Mucosa of stomach (tissue), 1 donor: ENCODE results near the gene PCSK4.

Experiments
- H3K27me3 ChIP-seq: one replicate; pipeline ENCODE4 v1.7.0; 2013; ENCODE audit warnings: mild to moderate bottlenecking, low read length; ENCODE audit not compliant: control insufficient read depth, insufficient read depth
- H3K36me3 ChIP-seq: one replicate; pipeline ENCODE4 v1.7.0; 2013; ENCODE audit warnings: low read length; ENCODE audit not compliant: control insufficient read depth, insufficient read depth
- H3K4me1 ChIP-seq: one replicate; pipeline ENCODE4 v1.7.0; 2013; ENCODE audit warnings: mild to moderate bottlenecking, low read length; ENCODE audit not compliant: control insufficient read depth, insufficient read depth
- H3K4me3 ChIP-seq: one replicate; pipeline ENCODE4 v1.7.0; 2013; ENCODE audit warnings: low read length
- H3K9ac ChIP-seq: one replicate; pipeline ENCODE4 v1.7.0; 2013; ENCODE audit warnings: mild to moderate bottlenecking, low read length, moderate library complexity
- H3K9me3 ChIP-seq: one replicate; pipeline ENCODE4 v1.7.0; 2013; ENCODE audit warnings: mild to moderate bottlenecking, low read length, moderate library complexity; ENCODE audit not compliant: control insufficient read depth
- donor health status: Pancreatic carcinoma.

PCSK4 gene

DNA sequence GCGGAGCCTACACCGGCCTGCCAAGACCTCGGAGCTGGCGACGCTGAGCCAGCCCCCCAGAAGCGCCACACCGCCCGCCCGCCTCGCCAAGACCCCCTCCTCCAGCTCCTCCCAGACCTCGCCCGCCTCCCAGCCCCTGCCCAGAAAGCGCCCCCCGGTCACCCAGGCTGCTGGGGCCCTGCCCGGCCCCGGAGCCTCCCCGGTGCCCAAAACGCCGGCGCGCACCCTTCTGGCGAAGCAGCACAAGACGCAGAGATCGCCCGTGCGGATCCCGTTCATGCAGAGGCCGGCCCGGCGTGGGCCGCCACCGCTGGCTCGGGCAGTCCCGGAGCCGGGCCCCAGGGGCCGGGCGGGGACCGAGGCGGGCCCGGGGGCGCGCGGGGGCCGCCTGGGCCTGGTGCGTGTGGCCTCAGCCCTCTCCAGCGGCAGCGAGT, 21.3 kb downstream of the PCSK4 start:
- H3K36me3 ChIP-seq: no peaks in the 10 kb centered on the region

DNA sequence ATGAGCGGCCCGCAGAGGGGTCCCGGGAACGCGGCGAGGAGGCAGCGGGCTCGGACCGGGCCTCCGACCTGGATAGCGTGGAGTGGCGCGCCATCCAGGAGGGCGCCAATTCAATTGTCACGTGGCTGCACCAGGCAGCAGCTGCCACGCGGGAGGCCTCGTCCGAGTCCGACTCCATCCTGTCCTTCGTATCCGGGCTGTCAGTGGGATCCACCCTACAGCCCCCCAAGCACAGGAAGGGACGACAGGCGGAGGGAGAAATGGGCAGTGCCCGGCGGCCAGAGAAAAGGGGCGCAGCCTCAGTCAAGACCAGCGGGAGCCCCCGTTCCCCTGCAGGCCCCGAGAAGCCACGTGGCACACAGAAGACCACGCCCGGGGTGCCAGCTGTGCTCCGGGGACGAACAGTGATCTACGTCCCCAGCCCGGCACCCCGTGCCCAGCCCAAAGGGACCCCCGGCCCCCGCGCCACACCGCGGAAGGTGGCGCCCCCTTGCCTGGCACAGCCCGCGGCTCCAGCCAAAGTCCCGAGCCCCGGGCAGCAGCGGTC, 21.8 kb downstream of the PCSK4 start:
- Histone ChIP-seq H3K36me3 (no peaks in the 10 kb centered on the region), H3K4me3 (no peak overlapping the region), H3K9me3 (no peaks in the 10 kb centered on the region), H3K9ac (no peak overlapping the region), H3K4me1 (peaks cover 51% of the 10 kb centered on the region), H3K27me3 (peaks cover 78% of the 10 kb centered on the region)

More for the DNA sequence above, 21.3 kb downstream of the PCSK4 start:
- H3K9ac ChIP-seq: no peak overlapping the region
- H3K4me3 ChIP-seq: no peak overlapping the region
- peaks cover 51% of the 10 kb centered on the region for H3K4me1 ChIP-seq
- no peaks in the 10 kb centered on the region for H3K9me3 ChIP-seq
- peaks cover 83% of the 10 kb centered on the region for H3K27me3 ChIP-seq

DNA sequence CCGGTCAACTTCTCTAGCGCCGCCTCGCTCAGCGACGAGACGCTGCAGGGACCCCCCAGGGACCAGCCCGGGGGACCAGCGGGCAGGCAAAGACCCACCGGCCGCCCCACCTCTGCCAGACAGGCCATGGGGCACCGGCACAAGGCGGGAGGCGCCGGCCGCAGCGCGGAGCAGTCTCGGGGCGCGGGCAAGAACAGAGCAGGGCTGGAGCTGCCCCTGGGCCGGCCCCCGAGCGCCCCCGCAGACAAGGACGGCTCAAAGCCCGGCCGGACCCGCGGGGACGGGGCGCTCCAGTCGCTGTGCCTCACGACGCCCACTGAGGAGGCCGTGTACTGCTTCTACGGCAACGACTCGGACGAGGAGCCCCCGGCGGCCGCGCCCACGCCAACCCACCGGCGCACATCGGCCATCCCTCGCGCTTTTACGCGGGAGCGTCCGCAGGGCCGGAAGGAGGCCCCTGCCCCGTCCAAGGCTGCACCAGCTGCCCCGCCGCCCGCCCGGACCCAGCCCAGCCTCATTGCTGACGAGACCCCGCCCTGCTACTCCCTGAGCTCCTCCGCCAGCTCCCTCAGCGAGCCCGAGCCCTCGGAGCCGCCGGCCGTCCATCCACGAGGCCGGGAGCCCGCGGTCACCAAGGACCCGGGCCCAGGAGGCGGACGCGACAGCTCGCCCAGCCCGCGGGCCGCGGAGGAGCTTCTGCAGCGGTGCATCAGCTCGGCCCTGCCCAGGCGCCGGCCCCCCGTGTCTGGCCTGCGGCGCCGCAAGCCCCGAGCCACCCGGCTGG, 22.5 kb downstream of the PCSK4 start:
- H3K27me3 ChIP-seq: peaks cover 71% of the 10 kb centered on the region
- no peak overlapping the region for H3K9ac ChIP-seq
- peaks cover 51% of the 10 kb centered on the region for H3K4me1 ChIP-seq

DNA sequence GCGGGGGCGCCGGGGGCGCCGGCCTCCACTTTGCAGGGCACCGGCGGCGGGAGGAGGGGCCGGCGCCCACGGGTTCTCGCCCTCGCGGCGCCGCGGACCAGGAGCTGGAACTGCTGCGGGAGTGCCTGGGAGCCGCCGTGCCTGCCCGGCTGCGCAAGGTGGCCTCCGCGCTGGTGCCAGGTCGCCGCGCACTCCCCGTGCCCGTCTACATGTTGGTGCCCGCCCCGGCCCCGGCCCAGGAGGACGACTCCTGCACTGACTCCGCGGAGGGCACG, 23.0 kb downstream of the PCSK4 start:
- H3K9ac ChIP-seq: no peak overlapping the region
- H3K4me1 ChIP-seq: peaks cover 49% of the 10 kb centered on the region
- H3K36me3 ChIP-seq: no peaks in the 10 kb centered on the region
- H3K27me3 ChIP-seq: peaks cover 66% of the 10 kb centered on the region
- H3K4me3 ChIP-seq: no peak overlapping the region
- H3K9me3 ChIP-seq: no peaks in the 10 kb centered on the region

More for the DNA sequence above, 22.5 kb downstream of the PCSK4 start:
- no peaks in the 10 kb centered on the region for H3K36me3 ChIP-seq
- no peaks in the 10 kb centered on the region for H3K9me3 ChIP-seq
- no peak overlapping the region for H3K4me3 ChIP-seq

DNA sequence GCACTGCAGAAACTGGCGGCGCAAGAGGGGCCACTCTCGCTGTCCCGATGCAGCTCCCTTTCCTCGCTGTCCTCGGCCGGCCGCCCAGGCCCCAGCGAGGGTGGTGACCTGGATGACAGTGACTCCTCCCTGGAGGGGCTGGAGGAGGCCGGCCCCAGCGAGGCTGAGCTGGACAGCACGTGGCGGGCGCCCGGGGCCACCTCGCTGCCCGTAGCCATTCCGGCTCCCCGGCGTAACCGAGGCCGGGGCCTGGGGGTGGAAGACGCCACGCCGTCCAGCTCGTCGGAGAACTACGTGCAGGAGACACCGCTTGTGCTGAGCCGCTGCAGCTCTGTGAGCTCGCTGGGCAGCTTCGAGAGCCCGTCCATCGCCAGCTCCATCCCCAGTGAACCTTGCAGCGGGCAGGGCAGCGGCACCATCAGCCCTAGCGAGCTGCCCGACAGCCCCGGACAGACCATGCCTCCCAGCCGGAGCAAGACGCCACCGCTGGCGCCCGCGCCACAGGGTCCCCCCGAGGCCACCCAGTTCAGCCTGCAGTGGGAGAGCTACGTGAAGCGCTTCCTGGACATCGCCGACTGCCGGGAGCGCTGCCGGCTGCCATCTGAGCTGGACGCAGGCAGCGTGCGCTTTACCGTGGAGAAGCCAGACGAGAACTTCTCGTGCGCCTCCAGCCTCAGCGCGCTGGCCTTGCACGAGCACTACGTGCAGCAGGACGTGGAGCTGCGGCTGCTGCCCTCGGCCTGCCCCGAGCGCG, 23.5 kb downstream of the PCSK4 start:
- no peaks in the 10 kb centered on the region for H3K36me3 ChIP-seq
- peaks cover 61% of the 10 kb centered on the region for H3K27me3 ChIP-seq

DNA sequence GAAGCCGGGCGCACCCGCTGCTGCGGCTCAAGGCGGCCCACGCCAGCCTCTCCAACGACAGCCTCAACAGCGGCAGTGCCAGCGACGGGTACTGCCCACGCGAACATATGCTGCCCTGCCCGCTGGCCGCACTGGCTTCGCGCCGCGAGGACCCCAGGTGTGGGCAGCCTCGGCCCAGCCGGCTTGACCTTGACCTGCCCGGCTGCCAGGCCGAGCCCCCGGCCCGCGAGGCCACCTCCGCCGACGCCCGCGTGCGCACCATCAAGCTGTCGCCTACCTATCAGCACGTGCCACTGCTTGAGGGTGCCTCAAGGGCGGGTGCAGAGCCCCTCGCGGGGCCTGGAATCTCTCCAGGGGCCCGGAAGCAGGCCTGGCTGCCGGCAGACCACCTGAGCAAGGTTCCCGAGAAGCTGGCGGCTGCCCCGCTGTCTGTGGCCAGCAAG, 24.1 kb downstream of the PCSK4 start:
- H3K9ac ChIP-seq: no peak overlapping the region
- H3K36me3 ChIP-seq: no peaks in the 10 kb centered on the region
- H3K27me3 ChIP-seq: peaks cover 55% of the 10 kb centered on the region
- H3K9me3 ChIP-seq: no peaks in the 10 kb centered on the region
- peaks cover 39% of the 10 kb centered on the region for H3K4me1 ChIP-seq
- no peak overlapping the region for H3K4me3 ChIP-seq

More for the DNA sequence above, 23.5 kb downstream of the PCSK4 start:
- Histone ChIP-seq H3K9ac (no peak overlapping the region), H3K4me1 (peaks cover 45% of the 10 kb centered on the region), H3K4me3 (no peak overlapping the region), H3K9me3 (no peaks in the 10 kb centered on the region)

DNA sequence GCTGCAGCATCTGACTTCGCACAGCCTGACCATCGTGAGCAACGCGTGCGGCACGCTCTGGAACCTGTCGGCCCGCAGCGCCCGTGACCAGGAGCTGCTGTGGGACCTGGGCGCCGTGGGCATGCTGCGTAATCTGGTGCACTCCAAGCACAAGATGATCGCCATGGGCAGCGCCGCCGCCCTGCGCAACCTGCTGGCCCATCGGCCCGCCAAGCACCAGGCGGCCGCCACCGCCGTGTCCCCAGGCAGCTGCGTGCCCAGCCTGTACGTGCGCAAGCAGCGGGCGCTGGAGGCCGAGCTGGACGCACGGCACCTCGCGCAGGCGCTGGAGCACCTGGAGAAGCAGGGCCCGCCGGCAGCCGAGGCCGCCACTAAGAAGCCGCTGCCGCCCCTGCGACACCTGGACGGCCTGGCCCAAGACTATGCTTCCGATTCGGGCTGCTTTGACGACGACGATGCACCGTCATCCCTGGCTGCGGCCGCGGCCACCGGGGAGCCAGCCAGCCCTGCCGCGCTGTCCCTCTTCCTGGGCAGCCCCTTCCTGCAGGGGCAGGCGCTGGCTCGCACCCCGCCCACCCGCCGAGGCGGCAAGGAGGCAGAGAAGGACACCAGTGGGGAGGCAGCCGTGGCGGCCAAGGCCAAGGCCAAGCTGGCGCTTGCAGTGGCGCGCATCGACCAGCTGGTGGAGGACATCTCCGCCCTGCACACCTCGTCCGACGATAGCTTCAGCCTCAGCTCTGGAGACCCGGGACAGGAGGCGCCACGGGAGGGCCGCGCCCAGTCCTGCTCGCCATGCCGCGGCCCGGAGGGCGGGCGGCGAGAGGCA, 24.7 kb downstream of the PCSK4 start:
- H3K27me3 ChIP-seq: peaks cover 48% of the 10 kb centered on the region
- no peak overlapping the region for H3K9ac ChIP-seq
- no peak overlapping the region for H3K4me3 ChIP-seq
- H3K36me3 ChIP-seq: no peaks in the 10 kb centered on the region
- no peaks in the 10 kb centered on the region for H3K9me3 ChIP-seq
- peaks cover 32% of the 10 kb centered on the region for H3K4me1 ChIP-seq

DNA sequence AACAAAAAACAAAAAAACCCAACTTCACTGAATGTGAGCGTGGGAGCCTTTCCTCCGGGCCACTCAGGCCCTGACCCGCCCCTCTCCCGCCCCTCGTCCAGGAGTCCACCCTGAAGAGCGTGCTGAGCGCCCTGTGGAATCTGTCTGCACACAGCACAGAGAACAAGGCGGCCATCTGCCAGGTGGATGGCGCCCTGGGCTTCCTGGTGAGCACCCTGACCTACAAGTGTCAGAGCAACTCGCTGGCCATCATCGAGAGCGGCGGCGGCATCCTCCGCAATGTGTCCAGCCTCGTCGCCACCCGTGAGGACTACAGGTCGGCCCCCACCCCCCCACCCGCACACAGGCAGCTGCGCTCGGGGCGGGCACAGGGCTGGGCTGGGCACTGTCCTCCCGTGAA, 28.3 kb downstream of the PCSK4 start:
- no peak overlapping the region for H3K9ac ChIP-seq
- H3K9me3 ChIP-seq: no peaks in the 10 kb centered on the region
- peaks cover 40% of the 10 kb centered on the region for H3K27me3 ChIP-seq
- H3K4me3 ChIP-seq: no peak overlapping the region
- H3K4me1 ChIP-seq: peaks cover 19% of the 10 kb centered on the region
- H3K36me3 ChIP-seq: no peaks in the 10 kb centered on the region

DNA sequence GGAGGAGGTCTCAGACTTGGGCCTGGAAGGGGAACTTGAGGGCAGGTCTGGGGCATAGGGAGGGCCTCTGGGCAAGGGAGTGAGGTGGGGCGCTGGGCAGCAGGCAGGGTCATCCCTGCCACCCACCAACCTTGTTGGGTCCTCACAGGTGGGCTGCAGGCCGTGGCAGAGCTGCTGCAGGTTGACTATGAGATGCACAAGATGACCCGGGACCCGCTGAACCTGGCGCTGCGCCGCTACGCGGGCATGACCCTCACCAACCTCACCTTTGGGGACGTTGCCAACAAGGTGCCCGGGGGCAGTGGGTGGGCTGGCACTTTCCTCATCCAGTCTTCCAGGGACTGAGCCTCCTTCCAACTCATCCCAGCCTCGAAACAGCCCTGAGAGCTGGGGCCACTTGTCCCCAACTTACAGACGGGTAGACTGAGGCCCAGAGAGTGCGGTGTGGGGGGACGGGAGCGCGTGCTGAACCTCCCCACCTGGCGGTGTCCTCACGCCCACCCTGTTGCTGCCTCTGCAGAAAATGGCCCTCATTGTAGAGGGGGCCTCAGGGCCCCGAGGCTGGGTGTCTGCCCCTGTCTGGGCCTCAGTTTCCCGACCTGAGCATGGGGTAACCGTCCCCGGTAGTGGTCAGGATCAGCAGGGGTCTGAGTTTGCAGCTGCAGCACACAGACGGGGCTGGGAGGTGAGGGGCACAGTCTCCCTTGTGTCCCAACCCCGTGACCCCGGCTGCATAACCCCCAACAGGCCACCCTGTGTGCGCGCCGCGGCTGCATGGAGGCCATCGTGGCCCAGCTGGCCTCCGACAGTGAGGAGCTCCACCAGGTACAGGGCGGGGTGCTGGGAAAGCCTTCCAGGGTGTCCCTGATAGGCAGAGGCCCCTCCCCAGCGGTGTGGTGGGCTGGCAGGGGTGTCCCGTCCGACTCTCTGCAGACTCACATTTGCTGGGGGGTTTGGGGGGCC, 29.8 kb downstream of the PCSK4 start:
- Histone ChIP-seq H3K9ac (no peak overlapping the region), H3K4me3 (no peak overlapping the region), H3K36me3 (no peaks in the 10 kb centered on the region), H3K27me3 (peaks cover 40% of the 10 kb centered on the region), H3K9me3 (no peaks in the 10 kb centered on the region), H3K4me1 (peaks cover 21% of the 10 kb centered on the region)

DNA sequence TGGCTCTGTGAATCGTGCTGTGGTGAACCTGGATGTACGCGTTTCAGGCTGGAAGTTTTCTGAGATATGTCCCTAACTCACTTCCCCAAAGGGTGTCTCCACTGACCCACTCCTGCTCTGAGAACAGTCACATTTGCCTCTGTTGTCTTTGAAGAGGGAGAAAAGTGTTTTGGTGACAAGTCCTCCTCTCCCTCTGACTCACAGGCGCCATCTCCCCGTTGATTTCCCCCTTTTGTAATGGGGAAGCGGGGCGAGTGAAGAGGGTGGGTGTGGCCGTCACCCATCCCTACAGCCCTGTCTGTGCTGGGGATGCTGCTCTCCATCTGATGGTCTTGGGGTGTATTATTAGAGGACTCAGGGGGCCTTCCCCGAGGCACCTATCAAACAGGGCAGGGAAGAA, 30.7 kb downstream of the PCSK4 start:
- peaks cover 26% of the 10 kb centered on the region for H3K4me1 ChIP-seq
- H3K36me3 ChIP-seq: no peaks in the 10 kb centered on the region
- H3K9ac ChIP-seq: no peak overlapping the region
- H3K27me3 ChIP-seq: peaks cover 40% of the 10 kb centered on the region
- no peaks in the 10 kb centered on the region for H3K9me3 ChIP-seq
- no peak overlapping the region for H3K4me3 ChIP-seq

DNA sequence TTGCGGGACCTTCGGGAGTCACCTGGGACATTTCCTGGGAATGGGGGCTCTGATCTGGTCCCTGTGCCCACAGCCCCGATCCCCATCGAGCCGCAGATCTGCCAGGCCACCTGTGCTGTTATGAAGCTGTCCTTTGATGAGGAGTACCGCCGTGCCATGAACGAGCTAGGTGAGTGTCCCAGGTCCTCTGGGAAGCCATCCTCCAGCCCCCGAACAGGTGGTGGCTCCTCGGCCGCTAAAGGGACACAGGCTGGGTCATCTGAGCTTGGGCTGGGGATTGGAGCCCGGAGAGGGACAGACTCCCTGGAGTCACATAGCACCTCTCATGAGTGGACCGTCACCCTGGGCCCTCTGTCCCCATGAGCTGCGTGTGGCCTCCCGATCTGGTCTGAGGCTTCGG, 32.3 kb downstream of the PCSK4 start:
- H3K36me3 ChIP-seq: no peaks in the 10 kb centered on the region
- H3K4me3 ChIP-seq: no peak overlapping the region
- H3K4me1 ChIP-seq: peaks cover 32% of the 10 kb centered on the region
- peaks cover 55% of the 10 kb centered on the region for H3K27me3 ChIP-seq
- H3K9ac ChIP-seq: no peak overlapping the region
- H3K9me3 ChIP-seq: no peaks in the 10 kb centered on the region
